ENCODE results near the gene AKR1B15. TPM values are rescaled to one million over a fixed set of nuclear protein-coding genes. Genes with fewer than 3 reads are reported as not detected.

The AKR1B15 gene
- total and polyA plus RNA-seq, 9 of the 15 experiments (the other 6 are each of a cell fraction or from before 2014, with no cell fraction given) = not detected

GRCh38 chr7:134513169-134513752 lies 35.6 kb upstream of the AKR1B15 start:
- 11% methylated on average over 9 of the region's 9 CpGs for WGBS (ENCODE audit: insufficient coverage, low coverage, missing lambda C conversion rate)
- FAIRE-seq = peak; percentile 83
- peak; percentile 40; the same call in 1 of the 2 replicates for TF ChIP-seq STAG1 (CRISPR knock-in tag; IDR thresholded peaks at IDR 0.05; ENCODE audit: borderline replicate concordance)
- peak; percentile 89 to 90 for TF ChIP-seq RAD21 (CRISPR knock-in tag; conservative IDR thresholded peaks at IDR 0.05 in 1 of 2, IDR thresholded peaks at IDR 0.05 in 1 of 2)
- TF ChIP-seq ARID3B (CRISPR knock-in tag; IDR thresholded peaks at IDR 0.05; ENCODE audit: borderline replicate concordance) = no peak
- TF ChIP-seq DEAF1 (CRISPR knock-in tag; IDR thresholded peaks at IDR 0.05) = peak; percentile 88
- TF ChIP-seq RAD51 (IDR thresholded peaks at IDR 0.05; ENCODE audit: borderline replicate concordance, low read depth) = no peak
- TF ChIP-seq SUPT5H (IDR thresholded peaks at IDR 0.05) = no peak
- no peak for TF ChIP-seq TEAD2 (tag; IDR thresholded peaks at IDR 0.05)
- TF ChIP-seq SP1 (CRISPR knock-in tag; IDR thresholded peaks at IDR 0.05) = no peak
- TF ChIP-seq KDM1A (IDR thresholded peaks at IDR 0.05) = no peak
- no peak for TF ChIP-seq SMARCB1 (IDR thresholded peaks at IDR 0.05; ENCODE audit: insufficient read length, low read depth)
- no peak for TF ChIP-seq PML (IDR thresholded peaks at IDR 0.05; ENCODE audit: low read length)
- TF ChIP-seq JUND (IDR thresholded peaks at IDR 0.05; ENCODE audit: borderline replicate concordance, low read depth, low read length) = no peak
- no peak for TF ChIP-seq JUND (tag; IDR thresholded peaks at IDR 0.05; ENCODE audit: borderline replicate concordance, low read depth, low read length)
- TF ChIP-seq ZNF23 (CRISPR knock-in tag; IDR thresholded peaks at IDR 0.05) = no peak
- TF ChIP-seq CC2D1A (IDR thresholded peaks at IDR 0.05) = peak; percentile 46; the same call in 1 of the 2 replicates
- no peak for TF ChIP-seq ZNF586 (CRISPR knock-in tag; conservative IDR thresholded peaks at IDR 0.05)

More at GRCh38 chr7:134513169-134513752, 35.6 kb upstream of the AKR1B15 start:
- BruUV-seq (replicated peaks) = no TSS peak
- intact Hi-C loops (cut with micrococcal nuclease) = loop anchor here (1.0 to 10.0 kb wide), 3 partner anchors 81 to 432 kb away; no protein-coding TSS in a partner anchor
- peak; percentile 91 for ATAC-seq
- Histone ChIP-seq H3K36me3 (ENCODE audit: control insufficient read depth, insufficient read depth, low read length) (no peaks in the 10 kb centered on the region), H2AFZ (ENCODE audit: low read depth, low read length) (no peak overlapping the region; the same call in 1 of the 2 replicates), H3K4me1 (replicated peaks in 1 of 2; ENCODE audit: control insufficient read depth in 2 of 2, insufficient read depth in 2 of 2, low read length in 2 of 2) (no peaks in the 10 kb centered on the region), H3K9me3 (replicated peaks; ENCODE audit: control insufficient read depth, insufficient read depth, low read depth, low read length) (no peaks in the 10 kb centered on the region), H3K9me1 (ENCODE audit: control insufficient read depth, insufficient read depth, low read length) (no peaks in the 10 kb centered on the region), H3K9ac (ENCODE audit: insufficient read depth in 1 of 2, low read depth in 2 of 2, low read length in 2 of 2) (no peak overlapping the region), H3K4me2 (ENCODE audit: insufficient read depth, low read length) (no peak overlapping the region), H3K4me3 (no peak overlapping the region), H4K20me1 (replicated peaks; ENCODE audit: control insufficient read depth, insufficient read depth, low read length) (no peaks in the 10 kb centered on the region), H3K27me3 (ENCODE audit: control insufficient read depth in 2 of 2, insufficient read depth in 2 of 2, low read length in 2 of 2) (peaks cover 4 to 21% of the 10 kb centered on the region in 2 experiments; a peak in 4 of 5 replicates), H3K27ac (ENCODE audit: extremely low read depth, low read depth, low read length) (no peak overlapping the region), H3K79me2 (ENCODE audit: control insufficient read depth, insufficient read depth, low read length) (no peaks in the 10 kb centered on the region)
- ChIA-PET CTCF (ENCODE audit: low intra/inter-chr PET ratio) (interaction anchor here (0.6 to 5.8 kb wide), 4 partner anchors 10 to 93 kb away, joined by 3 to 95 read pairs (median 10); no protein-coding TSS in a partner anchor), POLR2A (no interaction called here)
- DNase-seq (ENCODE audit: extremely low read depth in 1 of 4, low spot score in 3 of 4) = peak; percentile 58 to 70 (median 68)
- in situ Hi-C loops (cut with MboI) = no loop called here

Measured in K562 (cell line).